Transverse colon (tissue), 4 donors: ENCODE data around the gene GMPR.

ENCODE experiments used
- EP300 ChIP-seq: sonication (generic); formaldehyde crosslinking; IDR thresholded peaks from one replicate; pipeline ENCODE4 v1.6.1; 2017; ENCODE audit warnings: antibody characterized with exemption, low read depth
- POLR2A ChIP-seq: fragments of 450-650 bp; IDR thresholded peaks from one replicate; pipeline ENCODE4 v1.6.1; 2016; ENCODE audit warnings: antibody characterized with exemption, mild to moderate bottlenecking, moderate library complexity
- POLR2AphosphoS5 ChIP-seq, 3 donors: sonication (generic); formaldehyde crosslinking; IDR thresholded peaks; one replicate each; pipeline ENCODE4 v1.6.1; 2016; ENCODE audit warnings: antibody characterized with exemption in 3 of 3
- TF ChIP-seq, protein P1 (sequence below), 5 experiments: fragments of 200-600 bp in 3 of 5; fragments of 450-650 bp in 2 of 5; sonication (generic) in 3 of 5; IDR thresholded peaks; 1 replicate in 2 of 5; 2 replicates in 3 of 5; pipeline ENCODE4 v1.5.1; 2016 to 2017; ENCODE audit warnings: antibody characterized with exemption in 5 of 5, inconsistent platforms in 3 of 5, mild to moderate bottlenecking in 2 of 5, moderate library complexity in 1 of 5

DNA sequence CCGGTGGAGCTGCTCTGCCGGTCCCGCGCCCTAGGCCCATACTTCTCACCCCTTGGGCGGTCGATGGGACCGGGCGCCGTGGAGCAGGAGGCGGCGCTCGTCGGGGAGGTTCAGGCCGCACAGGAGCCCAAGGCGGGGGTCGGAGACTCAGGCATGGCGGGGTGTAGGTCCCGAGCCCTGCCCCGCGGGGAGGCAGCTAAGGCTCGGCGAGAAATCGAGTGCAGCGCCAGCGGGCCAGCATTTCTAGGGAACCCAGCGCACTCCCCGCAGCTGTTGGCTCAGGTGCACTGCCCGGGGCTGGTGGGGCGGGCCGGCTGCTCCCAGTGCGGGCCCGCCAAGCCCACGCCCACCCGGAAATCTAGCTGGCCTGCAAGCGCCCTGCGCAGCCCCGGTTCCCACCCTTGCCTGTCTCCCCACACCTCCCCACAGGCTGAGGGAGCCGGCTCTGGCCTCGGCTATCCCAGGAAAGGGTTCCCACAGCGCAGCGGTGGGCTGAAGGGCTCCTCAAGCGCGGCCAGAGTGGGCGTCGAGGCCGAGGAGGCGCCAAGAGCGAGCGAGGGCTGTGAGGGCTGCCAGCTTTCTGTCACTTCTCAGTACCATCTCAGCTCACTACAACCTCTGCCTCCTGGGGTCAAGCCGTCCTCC, 40.2 kb upstream of the GMPR start:
- TF ChIP-seq, protein P1, sequence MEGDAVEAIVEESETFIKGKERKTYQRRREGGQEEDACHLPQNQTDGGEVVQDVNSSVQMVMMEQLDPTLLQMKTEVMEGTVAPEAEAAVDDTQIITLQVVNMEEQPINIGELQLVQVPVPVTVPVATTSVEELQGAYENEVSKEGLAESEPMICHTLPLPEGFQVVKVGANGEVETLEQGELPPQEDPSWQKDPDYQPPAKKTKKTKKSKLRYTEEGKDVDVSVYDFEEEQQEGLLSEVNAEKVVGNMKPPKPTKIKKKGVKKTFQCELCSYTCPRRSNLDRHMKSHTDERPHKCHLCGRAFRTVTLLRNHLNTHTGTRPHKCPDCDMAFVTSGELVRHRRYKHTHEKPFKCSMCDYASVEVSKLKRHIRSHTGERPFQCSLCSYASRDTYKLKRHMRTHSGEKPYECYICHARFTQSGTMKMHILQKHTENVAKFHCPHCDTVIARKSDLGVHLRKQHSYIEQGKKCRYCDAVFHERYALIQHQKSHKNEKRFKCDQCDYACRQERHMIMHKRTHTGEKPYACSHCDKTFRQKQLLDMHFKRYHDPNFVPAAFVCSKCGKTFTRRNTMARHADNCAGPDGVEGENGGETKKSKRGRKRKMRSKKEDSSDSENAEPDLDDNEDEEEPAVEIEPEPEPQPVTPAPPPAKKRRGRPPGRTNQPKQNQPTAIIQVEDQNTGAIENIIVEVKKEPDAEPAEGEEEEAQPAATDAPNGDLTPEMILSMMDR (IDR thresholded peaks at IDR 0.05): no peak
- TF ChIP-seq EP300: no peak
- no peak for TF ChIP-seq POLR2A
- TF ChIP-seq POLR2AphosphoS5 (IDR thresholded peaks at IDR 0.05): no peak
